NCI-H526 treated with DMSO at 0.1 percent for 48 hours (cell line): ENCODE results near the gene TUBA3C.

Source experiments
- DNase-seq: peaks from one replicate; lab custom pipeline; 2025; lab: John Stamatoyannopoulos, UW

Gene TUBA3C

DNA sequence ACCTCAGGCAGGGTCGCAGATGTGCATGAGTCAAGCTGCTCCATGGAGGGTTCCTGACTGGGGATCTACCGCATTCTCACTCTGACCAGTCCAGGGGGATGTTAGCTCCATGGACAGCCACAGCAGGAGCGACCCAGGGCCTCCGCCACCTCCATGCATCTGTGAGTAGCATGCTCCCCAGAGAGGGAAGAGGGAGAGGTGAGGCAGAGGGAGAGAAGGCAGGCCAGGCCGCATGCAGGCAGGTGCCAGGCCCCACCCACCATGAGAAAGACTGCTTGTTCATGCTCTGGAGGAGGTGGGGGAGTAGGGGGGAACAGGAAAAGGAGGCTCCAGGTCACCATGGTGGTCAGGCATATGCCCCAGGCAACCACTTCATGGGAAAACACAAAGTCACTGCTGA, 20.3 kb downstream of the TUBA3C start:
- no peak for DNase-seq

GRCh38 chr13:19159761-19160420, 21.7 kb downstream of the TUBA3C start:
- DNase-seq, result no peak

GRCh38 chr13:19159181-19159580, 22.4 kb downstream of the TUBA3C start:
- DNase-seq, result no peak

DNA sequence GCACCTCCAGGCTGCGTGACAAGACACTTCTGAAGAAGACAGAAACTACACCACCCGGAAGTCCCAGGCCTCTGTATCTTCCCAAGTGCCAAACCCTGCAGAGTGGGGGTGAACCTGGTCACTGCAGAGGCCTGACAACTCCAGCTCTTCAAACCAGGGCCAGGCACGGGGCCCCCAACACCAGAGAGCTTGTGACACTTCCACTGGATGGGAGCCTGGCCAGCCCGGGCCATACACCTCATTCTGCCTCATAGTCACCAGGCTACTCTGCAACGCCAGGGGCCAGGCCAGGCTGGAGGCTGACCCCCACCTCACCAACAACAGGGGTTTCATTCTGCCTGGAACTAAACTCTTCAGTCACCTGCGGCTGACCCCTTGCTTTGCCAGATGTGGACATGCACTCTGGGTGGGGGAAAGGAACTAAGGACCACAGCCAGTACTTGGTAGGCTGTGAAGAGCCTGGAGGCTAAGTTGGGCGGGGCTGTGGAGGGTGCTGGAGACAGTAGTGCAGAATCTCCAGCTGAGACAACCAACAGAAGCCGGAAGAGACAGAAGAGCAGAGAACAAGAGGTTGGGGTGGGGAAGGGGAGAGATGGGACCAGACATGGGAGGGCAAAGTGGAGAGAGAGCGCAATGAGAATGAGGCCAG, 23.0 kb downstream of the TUBA3C start:
- no peak for DNase-seq

DNA sequence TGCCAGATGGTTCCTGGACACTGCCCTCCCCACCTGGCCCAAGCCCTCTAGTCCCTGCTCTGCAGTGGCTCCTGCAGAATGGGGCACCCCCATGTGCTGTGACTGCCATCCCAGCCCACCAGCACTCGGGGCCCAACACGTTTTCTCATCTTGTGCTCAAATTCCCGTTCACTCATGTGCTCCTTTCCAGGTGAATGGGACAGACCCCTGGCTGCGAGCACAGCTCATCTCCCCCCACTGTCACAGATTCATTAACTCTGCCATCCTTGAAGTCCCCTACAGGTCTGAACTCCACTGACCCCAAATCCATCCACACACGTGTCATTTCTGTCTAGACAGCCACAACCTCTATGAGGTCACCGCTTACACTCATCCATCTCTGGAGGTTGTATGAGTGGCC, 23.6 kb downstream of the TUBA3C start:
- no peak for DNase-seq

GRCh38 chr13:19157461-19157860, 24.2 kb downstream of the TUBA3C start:
- no peak for DNase-seq

GRCh38 chr13:19156013-19156825, 25.4 kb downstream of the TUBA3C start:
- DNase-seq, result no peak

DNA sequence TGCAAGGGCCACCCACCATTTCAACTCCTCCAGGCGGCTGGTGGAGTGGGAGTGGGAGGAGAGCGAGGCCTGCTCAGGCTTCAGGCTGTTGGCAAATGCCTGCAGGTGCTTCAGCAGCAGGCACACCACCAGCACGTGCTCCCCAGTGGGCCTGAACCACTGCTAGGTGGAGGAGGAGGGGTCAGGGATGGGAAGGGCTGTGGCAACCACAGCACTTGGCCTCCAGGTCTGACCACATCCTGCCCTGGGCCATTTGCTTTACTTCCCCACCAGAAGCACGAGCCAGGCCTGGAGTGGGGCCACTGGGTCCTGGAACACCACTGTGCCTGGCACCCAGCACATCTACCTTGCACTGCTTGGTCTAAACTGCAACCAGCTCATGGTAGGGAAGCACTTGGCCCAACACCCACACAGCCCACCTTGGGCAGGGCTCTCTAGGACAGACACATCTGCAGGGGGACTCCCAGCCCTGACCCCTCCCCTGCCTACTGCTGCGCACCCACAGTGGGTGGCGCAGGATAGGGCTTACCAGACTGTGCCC, 26.2 kb downstream of the TUBA3C start:
- no peak for DNase-seq

DNA sequence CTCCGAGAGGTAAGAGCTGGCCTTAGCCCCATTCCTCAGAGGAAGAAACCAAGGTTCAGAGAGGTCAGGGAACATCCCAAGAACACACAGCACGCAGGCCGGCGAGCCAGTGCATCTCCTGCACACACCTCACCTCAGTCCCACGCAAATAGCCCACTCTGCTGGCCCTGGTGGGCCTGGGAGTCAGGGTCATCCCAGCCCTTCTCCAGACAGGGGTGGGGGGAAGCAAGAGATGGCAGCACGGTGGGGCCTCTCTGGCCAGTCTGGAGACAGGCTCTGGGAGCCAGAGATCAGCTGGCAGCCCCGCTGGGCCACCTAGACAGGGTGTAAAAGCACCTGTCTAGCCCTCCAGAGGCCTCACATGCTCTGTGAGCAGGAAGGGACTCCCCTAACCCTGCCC, 26.8 kb downstream of the TUBA3C start:
- no peak for DNase-seq

DNA sequence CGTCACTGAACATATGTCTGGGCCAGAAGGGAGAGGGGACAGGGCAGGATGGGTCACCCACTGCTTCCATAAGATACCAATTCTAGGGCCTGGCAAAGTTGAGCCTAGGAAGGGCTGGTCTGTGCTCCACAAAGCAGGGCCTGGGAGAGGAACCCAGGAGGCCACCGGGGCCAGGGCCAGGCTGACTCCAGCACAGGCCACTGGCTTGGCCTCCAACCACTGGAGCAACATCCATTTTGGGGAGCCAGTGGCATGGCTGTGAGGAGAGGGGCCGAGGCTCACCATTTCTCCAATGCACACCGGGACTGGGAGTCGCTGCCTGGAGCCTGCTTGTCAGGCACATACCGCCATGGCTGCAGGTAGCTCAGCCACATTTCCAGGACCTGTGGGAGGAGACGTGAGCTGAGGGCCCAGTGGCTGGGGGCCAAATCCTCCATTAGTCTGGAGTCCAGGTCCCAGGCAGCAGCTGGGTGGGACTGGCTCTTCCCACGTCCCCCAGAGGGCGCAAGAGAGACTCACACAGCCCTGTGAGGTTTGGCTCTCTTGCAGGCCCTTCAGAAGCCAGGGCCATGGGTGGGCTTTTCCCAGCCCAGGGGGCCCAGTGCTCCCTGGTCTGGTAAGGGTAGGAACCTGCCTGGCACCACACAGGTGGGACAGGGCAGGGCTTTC, 27.7 kb downstream of the TUBA3C start:
- no peak for DNase-seq

GRCh38 chr13:19152403-19152802, 29.2 kb downstream of the TUBA3C start:
- no peak for DNase-seq

- no peak for DNase-seq
Observed at GRCh38 chr13:19151581-19152263, 29.9 kb downstream of the TUBA3C start.

DNA sequence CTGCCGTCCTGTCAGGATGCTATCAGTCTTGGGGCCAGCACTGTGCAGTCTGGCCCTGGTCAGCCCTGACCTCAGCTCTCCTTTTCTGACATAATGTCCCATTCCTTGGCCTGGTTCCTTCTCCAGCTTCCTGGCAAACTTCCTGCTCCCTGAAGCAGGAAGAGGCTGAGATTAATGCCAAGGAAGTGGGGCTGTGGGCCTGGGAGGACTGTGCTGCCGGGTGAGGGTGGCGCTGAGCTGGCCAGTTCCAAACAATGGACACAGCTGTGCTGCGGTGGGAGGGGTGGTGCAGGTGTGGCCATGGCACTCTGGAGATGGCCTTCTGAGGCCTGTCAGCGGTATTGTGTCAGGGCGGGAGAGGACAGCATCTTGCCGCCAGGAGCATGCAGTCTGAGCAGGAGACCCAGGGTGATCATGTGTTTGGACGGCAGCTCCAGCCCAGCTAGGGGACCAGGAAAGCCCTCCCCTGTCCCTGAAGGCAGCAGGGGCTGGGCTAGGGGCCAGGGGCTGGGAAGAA, 30.9 kb downstream of the TUBA3C start:
- no peak for DNase-seq

- DNase-seq, result no peak
Observed at GRCh38 chr13:19150226-19150625, 31.4 kb downstream of the TUBA3C start.

DNA sequence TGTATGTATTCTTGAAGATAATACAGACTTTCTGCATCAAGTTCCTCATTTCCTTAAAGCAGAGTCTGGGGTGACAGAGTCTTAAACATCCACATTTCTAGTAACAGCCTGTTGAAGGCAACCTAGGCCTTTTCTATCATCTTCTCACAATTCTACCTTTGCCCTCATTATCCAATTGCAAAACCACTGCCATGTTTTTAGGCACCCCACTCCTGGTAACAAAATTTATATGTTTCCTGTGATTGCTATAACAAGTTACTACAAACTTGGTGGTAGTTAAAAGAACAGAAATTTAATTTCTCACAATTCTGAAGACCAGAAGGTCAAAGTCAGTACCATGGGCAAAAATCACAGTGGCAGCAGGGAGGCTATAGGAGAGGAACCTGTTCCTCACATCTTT, 33.1 kb downstream of the TUBA3C start:
- no peak for DNase-seq
